ENCODE measurements around the gene KCTD17.

The KCTD17 gene

GRCh38 chr22:37105990-37106389 lies 54.4 kb downstream of the KCTD17 start:
- Histone ChIP-seq H3K4me2 (ENCODE audit: low read depth, low read length, poor library complexity, severe bottlenecking) (no peak overlapping the region), H3K4me3 (ENCODE audit: low read length, poor library complexity, severe bottlenecking) (no peak overlapping the region), H3K79me2 (ENCODE audit: insufficient read depth, low read length) (no peaks in the 10 kb centered on the region), H3K9me3 (ENCODE audit: insufficient read depth, low read depth, low read length) (no peaks in the 10 kb centered on the region), H3K27me3 (ENCODE audit: insufficient read depth, low read length, poor library complexity, severe bottlenecking) (no peaks in the 10 kb centered on the region), H3K4me1 (ENCODE audit: insufficient read depth, low read length, poor library complexity, severe bottlenecking) (peaks cover 9% of the 10 kb centered on the region), H2AFZ (ENCODE audit: low read length) (no peak overlapping the region), H3F3A (ENCODE audit: low read depth) (no peaks in the 10 kb centered on the region), H4K20me1 (ENCODE audit: insufficient read depth, low read length, poor library complexity, severe bottlenecking) (no peaks in the 10 kb centered on the region), H3K9ac (ENCODE audit: low read depth, low read length, poor library complexity, severe bottlenecking) (no peak overlapping the region), H3K9me2 (replicated peaks; ENCODE audit: low read depth, low read length) (no peaks in the 10 kb centered on the region), H3K36me3 (ENCODE audit: insufficient read depth, low read length) (no peaks in the 10 kb centered on the region)
- TF ChIP-seq EZH2phosphoT487 (IDR thresholded peaks at IDR 0.05; ENCODE audit: borderline replicate concordance) (no peak), CTCF (conservative IDR thresholded peaks at IDR 0.05; ENCODE audit: low read length) (no peak)

GRCh38 chr22:37107816-37108621 lies 56.5 kb downstream of the KCTD17 start:
- H3K4me1 ChIP-seq (ENCODE audit: insufficient read depth, low read length, poor library complexity, severe bottlenecking), result peaks cover 3% of the 10 kb centered on the region
- H3K4me3 ChIP-seq (ENCODE audit: low read length, poor library complexity, severe bottlenecking), result no peak overlapping the region
- H3K4me2 ChIP-seq (ENCODE audit: low read depth, low read length, poor library complexity, severe bottlenecking), result no peak overlapping the region
- H3F3A ChIP-seq (ENCODE audit: low read depth), result no peaks in the 10 kb centered on the region
- no peaks in the 10 kb centered on the region for H3K36me3 ChIP-seq (ENCODE audit: insufficient read depth, low read length)
- H2AFZ ChIP-seq (ENCODE audit: low read length), result no peak overlapping the region
- no peaks in the 10 kb centered on the region for H3K9me2 ChIP-seq (replicated peaks; ENCODE audit: low read depth, low read length)
- no peaks in the 10 kb centered on the region for H3K27me3 ChIP-seq (ENCODE audit: insufficient read depth, low read length, poor library complexity, severe bottlenecking)
- H4K20me1 ChIP-seq (ENCODE audit: insufficient read depth, low read length, poor library complexity, severe bottlenecking), result no peaks in the 10 kb centered on the region
- H3K9me3 ChIP-seq (ENCODE audit: insufficient read depth, low read depth, low read length), result no peaks in the 10 kb centered on the region
- no peak overlapping the region for H3K9ac ChIP-seq (ENCODE audit: low read depth, low read length, poor library complexity, severe bottlenecking)
- H3K79me2 ChIP-seq (ENCODE audit: insufficient read depth, low read length), result no peaks in the 10 kb centered on the region
- no peak for TF ChIP-seq EZH2phosphoT487 (IDR thresholded peaks at IDR 0.05; ENCODE audit: borderline replicate concordance)
- no peak for TF ChIP-seq CTCF (conservative IDR thresholded peaks at IDR 0.05; ENCODE audit: low read length)

- Histone ChIP-seq H2AFZ (ENCODE audit: low read length) (no peak within 1 kb of the TSS), H4K20me1 (ENCODE audit: insufficient read depth, low read length, poor library complexity, severe bottlenecking) (no peaks in the 10 kb centered on the region), H3K9ac (ENCODE audit: low read depth, low read length, poor library complexity, severe bottlenecking) (no peak within 1 kb of the TSS), H3K9me2 (replicated peaks; ENCODE audit: low read depth, low read length) (no peaks in the 10 kb centered on the region), H3K9me3 (ENCODE audit: insufficient read depth, low read depth, low read length) (no peaks in the 10 kb centered on the region), H3F3A (ENCODE audit: low read depth) (no peaks in the 10 kb centered on the region), H3K27me3 (ENCODE audit: insufficient read depth, low read length, poor library complexity, severe bottlenecking) (no peaks in the 10 kb centered on the region), H3K36me3 (ENCODE audit: insufficient read depth, low read length) (no peaks in the 10 kb centered on the region), H3K4me1 (ENCODE audit: insufficient read depth, low read length, poor library complexity, severe bottlenecking) (peaks cover 3% of the 10 kb centered on the region), H3K79me2 (ENCODE audit: insufficient read depth, low read length) (no peaks in the 10 kb centered on the region), H3K4me3 (ENCODE audit: low read length, poor library complexity, severe bottlenecking) (no peak within 1 kb of the TSS), H3K4me2 (ENCODE audit: low read depth, low read length, poor library complexity, severe bottlenecking) (no peak within 1 kb of the TSS)
- TF ChIP-seq CTCF (conservative IDR thresholded peaks at IDR 0.05; ENCODE audit: low read length) (no peak), EZH2phosphoT487 (IDR thresholded peaks at IDR 0.05; ENCODE audit: borderline replicate concordance) (no peak)
Observed at GRCh38 chr22:37109242-37109917, 57.8 kb downstream of the KCTD17 start, which contains the start of gene TMPRSS6. Gene TMPRSS6, minus strand, starts transcription at chr22:37109713. Its CDS starts 6,296 bp downstream, at chr22:37103417.

All from Loucy (cell line).